ENCODE results near the gene ZFP42.
"Not testable (repeated sequence)": the region's sequence is repeated elsewhere in the genome, so short reads cannot be mapped to it uniquely, and the experiment has no call there.

ZFP42 gene

DNA sequence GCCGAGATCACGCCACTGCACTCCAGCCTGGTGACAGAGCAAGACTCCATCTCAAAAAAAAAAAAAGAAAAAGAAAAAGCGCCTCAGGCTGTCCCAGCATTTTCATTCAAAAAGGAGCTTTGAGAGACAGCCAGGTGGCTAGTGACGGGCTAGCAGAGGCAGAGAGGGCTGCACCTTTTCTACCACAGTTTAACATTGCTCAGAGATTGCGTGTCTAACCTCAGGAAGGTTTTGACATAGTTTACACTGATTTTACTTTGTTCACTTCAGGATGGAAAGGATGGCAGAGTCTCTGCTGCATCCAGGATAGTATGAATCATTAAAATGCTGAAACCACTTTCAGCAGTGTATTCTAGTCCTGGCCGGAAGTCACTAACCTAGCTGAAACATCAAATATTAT is 28.1 kb downstream of the ZFP42 start:
- no peak for DNase-seq

DNA sequence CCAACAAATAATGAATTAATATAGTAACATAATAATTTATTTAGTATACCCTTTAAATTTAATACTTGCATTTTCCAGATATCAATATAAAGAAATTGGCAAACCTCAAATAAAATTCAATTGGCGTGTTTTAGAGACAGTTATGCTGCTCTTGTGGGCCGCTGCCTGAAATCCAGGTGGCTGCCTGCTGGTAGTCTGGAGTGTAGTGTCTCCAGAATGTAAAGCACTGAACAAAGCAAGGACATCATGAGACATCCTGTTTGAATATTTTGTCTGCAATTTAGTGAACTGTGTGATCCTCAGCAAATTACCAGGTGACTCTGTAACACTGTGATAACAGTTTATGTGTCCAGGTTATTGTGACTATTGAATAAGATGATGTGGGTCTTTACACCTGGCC is 29.9 kb downstream of the ZFP42 start:
- no peak for DNase-seq

DNA sequence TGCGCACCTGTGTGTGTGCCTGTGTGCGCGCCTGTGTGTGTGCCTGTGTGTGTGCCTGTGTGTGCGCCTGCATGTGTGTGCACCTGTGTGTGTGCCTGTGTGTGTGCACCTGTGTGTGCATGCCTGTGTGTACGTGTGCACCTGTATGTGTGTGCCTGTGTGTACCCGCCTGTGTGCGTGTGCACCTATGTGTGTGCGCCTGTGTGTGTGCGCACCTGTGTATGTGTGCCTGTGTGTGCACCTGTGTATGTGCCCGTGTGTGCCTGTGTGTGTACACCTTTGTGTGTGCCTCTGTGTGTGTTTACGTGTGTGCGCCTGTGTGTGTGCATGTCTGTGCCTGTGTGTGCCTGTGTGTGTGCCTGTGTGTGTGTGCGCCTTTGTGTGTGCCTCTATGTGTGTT is 33.5 kb downstream of the ZFP42 start:
- DNase-seq = no peak

DNA sequence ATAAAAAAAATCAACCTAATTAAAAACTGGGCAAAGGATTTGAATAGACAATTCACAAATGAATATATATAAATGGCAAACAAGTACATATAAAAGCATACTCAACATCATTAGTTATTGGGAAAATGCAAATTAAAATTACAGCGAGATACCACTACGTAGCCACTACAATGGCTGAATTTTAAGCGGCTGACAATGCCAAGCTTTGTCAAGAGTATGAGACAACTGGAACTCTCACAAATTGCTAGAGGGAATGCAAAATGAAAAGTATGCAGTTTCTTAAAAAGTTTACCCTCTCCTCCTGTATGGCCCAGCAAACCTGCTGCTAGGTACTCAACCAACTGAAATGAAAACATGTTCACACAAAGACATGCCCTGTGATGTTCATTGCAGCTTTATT is 34.8 kb downstream of the ZFP42 start:
- no peak for DNase-seq

DNA sequence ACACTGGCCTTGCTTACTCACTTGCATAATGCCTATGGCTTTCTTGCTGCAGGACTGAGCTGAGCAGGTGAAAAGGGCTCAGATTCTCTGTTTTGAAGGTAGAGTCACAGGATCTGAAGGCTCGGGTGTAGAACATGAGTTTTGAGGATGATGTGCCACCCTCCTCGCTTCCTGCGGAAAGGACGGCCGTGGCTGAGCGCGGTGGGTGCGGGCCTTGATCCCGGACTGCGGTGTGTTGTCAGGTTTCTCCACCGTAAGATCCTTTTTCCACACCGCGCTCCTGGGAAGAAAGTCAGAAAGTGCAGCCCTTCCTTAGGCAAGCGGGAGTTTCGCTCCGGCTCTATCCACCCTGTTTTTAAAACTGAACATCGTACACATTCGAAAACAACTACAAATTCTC is 36.2 kb downstream of the ZFP42 start:
- no peak for DNase-seq

DNA sequence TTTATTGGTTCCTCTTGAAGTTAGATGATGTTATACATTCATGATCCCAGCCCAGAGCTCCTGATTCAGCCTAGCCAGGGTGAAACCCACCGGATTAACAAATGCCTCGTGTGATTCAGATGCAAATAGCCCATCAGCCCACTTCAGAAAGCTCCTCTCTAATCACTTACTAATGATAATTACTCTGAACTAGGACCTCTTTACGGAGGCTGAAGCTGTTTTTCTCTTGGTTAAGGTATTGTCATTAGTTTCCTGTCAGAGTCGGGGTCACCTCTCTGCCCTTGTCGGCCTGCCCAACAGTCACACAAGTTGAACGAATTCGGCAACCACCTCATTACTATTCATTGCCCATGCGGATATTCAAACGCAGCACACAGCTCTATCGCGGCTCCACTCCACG is 36.6 kb downstream of the ZFP42 start:
- DNase-seq = no peak

DNA sequence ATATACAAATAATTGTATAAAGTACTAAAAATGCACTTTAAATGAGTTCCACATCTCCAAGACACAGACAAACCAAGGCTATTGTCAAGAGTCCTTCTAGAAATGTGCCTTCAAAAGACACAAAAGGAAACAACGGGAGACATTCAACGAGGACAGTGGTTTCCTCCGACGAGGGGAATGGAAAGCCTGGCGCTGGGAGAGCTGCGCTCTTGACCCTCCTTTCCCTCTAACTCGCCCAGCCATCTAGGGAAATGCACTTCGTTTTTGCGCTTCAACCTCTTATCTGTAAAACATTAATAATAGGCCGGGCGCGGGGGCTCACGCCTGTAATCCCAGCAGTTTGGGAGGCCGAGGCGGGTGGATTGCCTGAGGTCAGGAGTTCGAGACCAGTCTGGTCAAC is 37.0 kb downstream of the ZFP42 start:
- no peak for DNase-seq

DNA sequence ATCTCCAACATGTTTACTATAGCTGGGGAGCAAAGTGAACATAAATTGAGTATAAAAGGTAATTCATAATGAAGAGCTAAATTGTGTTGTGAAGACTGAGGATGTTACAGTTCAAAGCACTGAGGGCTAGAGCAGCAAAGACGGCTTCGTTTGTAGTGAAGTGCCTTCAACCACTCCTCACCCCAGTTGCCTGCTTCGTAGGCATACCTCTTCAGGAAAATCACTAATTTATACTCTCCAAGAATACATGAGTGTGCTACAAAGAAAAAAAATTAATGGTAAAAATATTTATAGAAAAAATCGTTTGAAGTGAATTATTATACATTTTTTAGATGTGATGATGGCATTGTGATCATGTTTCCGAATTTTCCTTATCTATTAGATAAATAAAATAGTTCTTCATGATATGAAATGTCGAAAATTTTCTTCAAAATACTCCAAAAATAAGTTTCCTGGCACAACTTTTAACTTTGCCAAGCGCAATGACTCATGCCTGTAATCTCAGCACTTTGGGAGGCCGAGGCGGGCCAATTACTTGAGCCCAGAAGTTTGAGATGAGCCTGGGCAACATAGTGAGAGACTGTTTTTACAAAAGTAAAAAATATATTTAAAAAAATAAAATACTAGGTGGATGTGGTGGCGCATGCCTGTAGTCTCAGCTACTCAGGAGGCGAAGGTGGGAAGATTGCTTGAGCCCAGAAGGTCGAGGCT is 41.6 kb downstream of the ZFP42 start:
- DNase-seq = no peak

DNA sequence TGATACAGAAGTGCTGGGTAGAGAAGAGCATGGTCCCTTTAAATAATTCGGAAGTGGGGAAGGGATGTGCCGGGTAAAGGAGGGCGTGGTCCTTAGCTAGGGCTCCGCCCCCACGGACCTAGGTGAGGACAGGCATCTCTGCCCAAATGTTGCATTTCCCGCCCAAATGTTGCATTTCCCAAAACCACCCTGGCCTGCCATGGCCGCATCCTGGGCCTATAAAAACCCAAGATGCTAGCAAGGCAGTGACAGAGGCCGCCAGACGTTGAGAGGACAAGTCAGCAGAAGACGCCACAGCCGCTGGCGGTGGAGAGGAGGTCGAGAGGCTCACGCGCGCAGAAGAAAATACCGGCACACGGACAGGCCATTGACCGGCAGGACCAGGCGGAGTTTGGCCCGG is 46.1 kb downstream of the ZFP42 start:
- no peak for DNase-seq

DNA sequence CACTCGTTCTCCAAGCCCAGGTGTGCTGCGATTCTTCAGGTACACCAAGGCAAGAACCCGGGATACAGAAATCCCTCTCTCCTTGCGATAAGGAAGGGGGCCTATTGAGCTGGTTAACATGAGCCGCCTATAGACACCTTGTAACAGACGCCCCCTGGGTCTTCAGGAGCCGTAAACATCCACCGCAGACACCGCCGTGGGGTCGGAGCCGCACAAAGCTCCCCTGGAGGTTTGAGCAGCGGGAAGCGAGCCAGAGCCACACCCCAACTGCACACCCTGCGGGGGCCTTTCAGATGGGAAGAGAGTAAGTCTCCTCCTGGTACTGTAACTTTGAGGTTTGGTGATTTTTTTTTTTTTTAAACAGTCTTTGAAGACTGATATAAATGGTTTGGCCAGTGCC is 46.6 kb downstream of the ZFP42 start:
- no peak for DNase-seq

DNA sequence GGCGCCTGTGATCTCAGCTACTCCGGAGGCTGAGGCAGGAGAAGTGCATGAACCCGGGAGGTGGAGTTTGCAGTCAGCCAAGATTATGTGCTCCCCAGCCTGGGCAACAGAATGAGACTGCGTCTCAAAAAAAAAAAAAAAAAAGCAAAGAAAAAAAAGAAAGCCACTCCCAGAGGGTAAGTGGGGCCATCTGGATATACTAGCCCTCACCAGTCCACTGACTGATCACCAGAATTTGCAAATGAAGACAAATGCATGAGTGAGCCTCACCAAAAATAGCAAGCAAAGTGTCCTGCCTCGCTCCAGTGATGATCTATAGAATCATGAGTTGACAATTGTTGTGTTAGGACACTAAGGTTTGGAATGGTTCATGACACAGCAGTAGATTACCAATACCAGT is 47.6 kb downstream of the ZFP42 start:
- no peak for DNase-seq

DNA sequence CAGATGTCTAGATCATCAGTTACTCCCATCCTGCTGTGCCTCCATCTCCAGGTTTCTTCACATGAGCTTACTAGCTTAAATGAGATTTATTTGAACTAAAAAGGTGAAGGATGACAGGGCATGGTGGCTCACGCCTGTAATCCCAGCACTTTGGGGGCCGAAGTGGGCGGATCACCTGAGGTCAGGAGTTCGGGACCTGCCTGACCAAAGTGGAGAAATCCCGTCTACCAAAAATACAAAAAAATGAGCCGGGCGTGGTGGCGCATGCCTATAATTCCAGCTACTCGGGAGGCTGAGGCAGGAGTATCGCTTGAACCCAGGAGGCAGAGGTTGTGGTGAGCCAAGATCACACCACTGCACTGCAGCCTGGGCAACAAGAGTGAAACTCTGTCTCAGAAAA is 49.9 kb downstream of the ZFP42 start:
- not testable (repeated sequence) for DNase-seq

DNA sequence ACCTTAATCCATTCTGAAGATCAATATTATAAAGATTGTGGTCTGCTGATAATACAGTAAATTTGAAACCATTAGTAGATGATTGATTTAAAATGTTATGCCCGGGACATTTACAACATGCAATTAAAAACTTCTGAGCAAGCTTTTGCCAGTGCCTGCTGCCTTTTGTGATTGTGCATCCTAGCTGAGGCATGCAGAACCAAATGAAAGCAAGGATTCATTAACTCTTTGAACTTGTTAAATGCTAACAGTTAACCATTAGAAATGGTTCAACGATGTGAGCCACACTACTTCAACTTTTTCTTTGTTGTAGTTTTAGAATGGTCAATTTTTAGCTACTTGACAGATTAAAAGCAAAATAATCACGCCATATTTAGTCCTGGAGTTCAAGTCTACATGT is 51.1 kb downstream of the ZFP42 start:
- DNase-seq = no peak

DNA sequence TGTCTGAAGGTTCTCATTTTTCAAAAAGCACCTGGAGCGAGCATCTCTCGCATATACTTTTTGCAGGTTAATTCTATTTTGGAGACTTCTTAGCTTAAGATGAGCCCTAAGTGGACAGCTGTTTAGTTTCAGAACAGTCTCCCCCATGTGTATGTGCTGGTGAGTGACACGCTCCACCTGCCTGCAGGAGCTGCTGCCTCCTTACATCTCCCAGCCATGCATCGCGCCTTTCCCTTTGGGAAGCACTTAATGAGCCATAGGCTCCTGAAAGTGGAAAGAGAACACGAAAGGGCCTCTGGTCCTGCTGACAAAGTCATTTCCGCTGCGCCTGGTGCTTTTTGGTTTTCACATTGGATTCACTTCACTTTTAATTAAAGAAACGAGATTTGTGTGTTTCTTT is 57.7 kb downstream of the ZFP42 start:
- DNase-seq = no peak
